KMS-11 (cell line): ENCODE measurements around the gene KIAA0930.

Source experiments
- H2AFZ ChIP-seq: fragments of 200-600 bp; sonication (generic); 2 replicates; pipeline ENCODE4 v1.6.1; 2016; ENCODE audit warnings: antibody characterized with exemption, mixed run types, low read depth
- H3K27ac ChIP-seq: fragments of 200-600 bp; sonication (generic); 2 replicates; pipeline ENCODE4 v1.6.1; 2016; ENCODE audit warnings: mild to moderate bottlenecking, mixed run types
- H3K27me3 ChIP-seq: fragments of 200-600 bp; sonication (generic); 2 replicates; pipeline ENCODE4 v1.6.1; 2017; ENCODE audit warnings: mild to moderate bottlenecking, low read depth, mixed run types, moderate library complexity; ENCODE audit not compliant: insufficient read depth
- H3K36me3 ChIP-seq: fragments of 200-600 bp; sonication (generic); 2 replicates; pipeline ENCODE4 v1.6.1; 2017; ENCODE audit warnings: mild to moderate bottlenecking, mixed run types; ENCODE audit not compliant: insufficient read depth
- H3K4me1 ChIP-seq: fragments of 200-600 bp; sonication (generic); 2 replicates; pipeline ENCODE4 v1.6.1; 2016; ENCODE audit warnings: mild to moderate bottlenecking, low read depth, mixed run types; ENCODE audit not compliant: poor library complexity, severe bottlenecking
- H3K4me2 ChIP-seq: fragments of 200-600 bp; sonication (generic); 2 replicates; pipeline ENCODE4 v1.7.0; 2016; ENCODE audit warnings: mild to moderate bottlenecking, mixed run types
- H3K4me3 ChIP-seq: fragments of 200-600 bp; sonication (generic); IDR thresholded peaks from 2 replicates; pipeline ENCODE4 v1.6.1; 2017; ENCODE audit warnings: low read depth, low read length, mixed read lengths; ENCODE audit not compliant: insufficient read depth
- H3K79me2 ChIP-seq: fragments of 200-600 bp; sonication (generic); 2 replicates; pipeline ENCODE4 v1.6.1; 2016; ENCODE audit warnings: low read depth, mixed run types; ENCODE audit not compliant: insufficient read depth
- H3K9ac ChIP-seq: fragments of 200-600 bp; sonication (generic); 2 replicates; pipeline ENCODE4 v1.6.1; 2016; ENCODE audit warnings: mild to moderate bottlenecking, mixed run types
- H4K20me1 ChIP-seq: fragments of 200-600 bp; sonication (generic); 2 replicates; pipeline ENCODE4 v1.6.1; 2016; ENCODE audit warnings: mild to moderate bottlenecking, mixed run types; ENCODE audit not compliant: insufficient read depth
- CTCF ChIP-seq: fragments of 200-600 bp; sonication (generic); conservative IDR thresholded peaks from 2 replicates; pipeline ENCODE4 v1.6.1; 2017; ENCODE audit warnings: low read depth, mild to moderate bottlenecking, antibody characterized with exemption, low read length, moderate library complexity, mixed read lengths

KIAA0930 gene

GRCh38 chr22:45149671-45150070, 91.0 kb downstream of the KIAA0930 start:
- no peaks in the 10 kb centered on the region for H3K4me1 ChIP-seq
- no peaks in the 10 kb centered on the region for H3K79me2 ChIP-seq
- TF ChIP-seq CTCF, result no peak
- no peak overlapping the region for H2AFZ ChIP-seq
- no peak overlapping the region for H3K4me2 ChIP-seq
- H4K20me1 ChIP-seq, result no peaks in the 10 kb centered on the region
- no peak overlapping the region for H3K9ac ChIP-seq
- H3K27me3 ChIP-seq, result no peaks in the 10 kb centered on the region
- H3K36me3 ChIP-seq, result no peaks in the 10 kb centered on the region
- no peak overlapping the region for H3K27ac ChIP-seq
- no peak overlapping the region for H3K4me3 ChIP-seq

GRCh38 chr22:45144916-45145315, 95.8 kb downstream of the KIAA0930 start:
- Histone ChIP-seq H3K4me3 (no peak overlapping the region), H3K4me1 (no peaks in the 10 kb centered on the region), H4K20me1 (no peaks in the 10 kb centered on the region), H3K4me2 (no peak overlapping the region), H3K79me2 (no peaks in the 10 kb centered on the region), H2AFZ (no peak overlapping the region), H3K27me3 (no peaks in the 10 kb centered on the region), H3K27ac (no peak overlapping the region), H3K36me3 (no peaks in the 10 kb centered on the region), H3K9ac (no peak overlapping the region)
- TF ChIP-seq CTCF, result no peak

- TF ChIP-seq CTCF, result no peak
- no peaks in the 10 kb centered on the region for H3K4me1 ChIP-seq
- H3K4me3 ChIP-seq, result no peak overlapping the region
- no peak overlapping the region for H3K9ac ChIP-seq
- no peaks in the 10 kb centered on the region for H3K79me2 ChIP-seq
- no peaks in the 10 kb centered on the region for H4K20me1 ChIP-seq
- no peak overlapping the region for H3K4me2 ChIP-seq
- H3K27me3 ChIP-seq, result no peaks in the 10 kb centered on the region
- no peak overlapping the region for H3K27ac ChIP-seq
- no peaks in the 10 kb centered on the region for H3K36me3 ChIP-seq
- H2AFZ ChIP-seq, result no peak overlapping the region
Observed at GRCh38 chr22:45142376-45142775, 98.3 kb downstream of the KIAA0930 start.
